Liver (tissue), 9 donors: ENCODE data around the gene LHFPL6. TPM values are rescaled to one million over a fixed set of nuclear protein-coding genes. Genes with fewer than 3 reads are reported as not detected.

ENCODE experiments used
- DNase-seq: peaks from one replicate; pipeline ENCODE4 v3.0.0-alpha.2; 2017; ENCODE audit warnings: low spot score
- H3K27ac ChIP-seq, 2 donors: one replicate each; pipeline ENCODE4 v1.7.0; 2013; ENCODE audit warnings: inconsistent platforms in 2 of 2, low read length in 2 of 2, control low read depth in 1 of 2, low read depth in 1 of 2, mild to moderate bottlenecking in 1 of 2
- H3K27me3 ChIP-seq, 4 donors: one replicate each; pipeline versions ENCODE4 v1.6.1 to v1.7.0; 2013; ENCODE audit warnings: low read length in 3 of 4, inconsistent platforms in 1 of 4, mild to moderate bottlenecking in 1 of 4, moderate library complexity in 1 of 4; ENCODE audit not compliant: control insufficient read depth in 4 of 4, insufficient read depth in 4 of 4
- H3K36me3 ChIP-seq, 4 donors: one replicate each; pipeline versions ENCODE4 v1.6.1 to v1.7.0; 2013; ENCODE audit warnings: low read length in 3 of 4, mild to moderate bottlenecking in 3 of 4, low read depth in 1 of 4, moderate library complexity in 1 of 4; ENCODE audit not compliant: control insufficient read depth in 4 of 4, insufficient read depth in 3 of 4
- H3K4me1 ChIP-seq, 4 donors: one replicate each; pipeline versions ENCODE4 v1.6.1 to v1.7.0; 2013; ENCODE audit warnings: low read length in 3 of 4, mild to moderate bottlenecking in 3 of 4, moderate library complexity in 1 of 4; ENCODE audit not compliant: control insufficient read depth in 4 of 4, insufficient read depth in 4 of 4
- H3K4me3 ChIP-seq, 3 donors: one replicate each; pipeline versions ENCODE4 v1.6.1 to v1.7.0; 2013; ENCODE audit warnings: low read length in 3 of 3, control low read depth in 1 of 3, low read depth in 1 of 3, mild to moderate bottlenecking in 1 of 3
- H3K9ac ChIP-seq, 2 donors: one replicate each; pipeline ENCODE4 v1.7.0; 2013; ENCODE audit warnings: low read length in 2 of 2, mild to moderate bottlenecking in 2 of 2, moderate library complexity in 2 of 2, control low read depth in 1 of 2, low read depth in 1 of 2
- H3K9me3 ChIP-seq, 4 donors: one replicate each; pipeline versions ENCODE4 v1.6.1 to v1.7.0; 2013; ENCODE audit warnings: low read length in 3 of 4; ENCODE audit not compliant: control insufficient read depth in 4 of 4
- ATF3 ChIP-seq: IDR thresholded peaks from 2 replicates; pipeline ENCODE4 v1.6.1; 2016; ENCODE audit warnings: antibody characterized with exemption
- CTCF ChIP-seq: fragments of 150-350 bp; IDR thresholded peaks from 2 replicates; pipeline ENCODE4 v1.5.1; 2017; ENCODE audit warnings: improper control_type of control experiment, low read depth, low read length; ENCODE audit not compliant: missing input control
- EGR1 ChIP-seq, 2 donors: IDR thresholded peaks; 2 replicates each; pipeline ENCODE4 v1.6.1; 2016 to 2018; ENCODE audit warnings: antibody characterized with exemption in 2 of 2, low read depth in 2 of 2
- FOXA1 ChIP-seq: IDR thresholded peaks from 2 replicates; pipeline ENCODE4 v1.6.1; 2016; ENCODE audit warnings: antibody characterized with exemption
- FOXA2 ChIP-seq: IDR thresholded peaks from 2 replicates; pipeline ENCODE4 v1.6.1; 2016; ENCODE audit warnings: antibody characterized with exemption
- HNF4A ChIP-seq, 2 donors: conservative IDR thresholded peaks; 2 replicates each; pipeline ENCODE4 v1.6.1; 2016; ENCODE audit warnings: antibody characterized with exemption in 2 of 2, mild to moderate bottlenecking in 2 of 2
- HNF4G ChIP-seq: IDR thresholded peaks from 2 replicates; pipeline ENCODE4 v1.6.1; 2016; ENCODE audit warnings: antibody characterized with exemption
- JUND ChIP-seq, 2 donors: IDR thresholded peaks; 2 replicates each; pipeline ENCODE4 v1.6.1; 2016; ENCODE audit warnings: antibody characterized with exemption in 2 of 2
- MAX ChIP-seq: IDR thresholded peaks from 2 replicates; pipeline ENCODE4 v1.6.1; 2016; ENCODE audit warnings: antibody characterized with exemption
- NR2F2 ChIP-seq: IDR thresholded peaks from 2 replicates; pipeline ENCODE4 v1.6.1; 2016; ENCODE audit warnings: antibody characterized with exemption
- RAD21 ChIP-seq, 2 donors: IDR thresholded peaks; 2 replicates each; pipeline ENCODE4 v1.6.1; 2016; ENCODE audit warnings: antibody characterized with exemption in 2 of 2, mild to moderate bottlenecking in 2 of 2
- REST ChIP-seq: IDR thresholded peaks from 2 replicates; pipeline ENCODE4 v1.6.1; 2016; ENCODE audit warnings: antibody characterized with exemption, mild to moderate bottlenecking
- RXRA ChIP-seq, 2 donors: IDR thresholded peaks; 2 replicates each; pipeline ENCODE4 v1.6.1; 2017 to 2018; ENCODE audit warnings: antibody characterized with exemption in 2 of 2, mild to moderate bottlenecking in 1 of 2
- SP1 ChIP-seq: IDR thresholded peaks from 2 replicates; pipeline ENCODE4 v1.6.1; 2018; ENCODE audit warnings: antibody characterized with exemption, mild to moderate bottlenecking
- TAF1 ChIP-seq: conservative IDR thresholded peaks from 2 replicates; pipeline ENCODE4 v1.6.1; 2016; ENCODE audit warnings: antibody characterized with exemption, mild to moderate bottlenecking
- YY1 ChIP-seq: IDR thresholded peaks from 2 replicates; pipeline ENCODE4 v1.6.1; 2016; ENCODE audit warnings: antibody characterized with exemption, mild to moderate bottlenecking
- ZBTB33 ChIP-seq: IDR thresholded peaks from 2 replicates; pipeline ENCODE4 v1.6.1; 2016; ENCODE audit warnings: antibody characterized with exemption
- WGBS: extraction: QIAGEN DNeasy Blood & Tissue Kit; methylation state at CpG from one replicate; pipeline ENCODE4 v1.1.7; 2013; 5-methylcytosine and 5-hydroxymethylcytosine counted together
- polyA plus RNA-seq, 2 donors: library from polyadenylated mRNA; stranded (reverse) in 1 of 2; unstranded in 1 of 2; fragments of 200-250 nt in 1 of 2; fragments of >200 nt in 1 of 2; fragmentation: Nextera tagmentation in 1 of 2; extraction: Ambion mirVana in 1 of 2; gene quantifications; one replicate each; pipeline versions ENCODE4 v1.2.1 to v1.2.3, GENCODE V29; 2013 to 2015
- total RNA-seq, 2 donors: library from RNA; depleted of rRNA; stranded (reverse); fragments of >200 nt; gene quantifications; one replicate each; pipeline ENCODE4 v1.2.3, GENCODE V29; 2014
- donor health status: healthy.
- donor health status: healthy.
- donor health status: healthy.
- donor health status: healthy.
- donor health status: healthy.

LHFPL6 gene
- total and polyA plus RNA-seq, 4 donors, result 2.6 to 8.3 (median 5.5) TPM

GRCh38 chr13:39603424-39603947, 493 bp upstream of the LHFPL6 start (continued):
- TF ChIP-seq SP1 (no peak), MAX (no peak), ATF3 (no peak), TAF1 (no peak), CTCF (no peak), HNF4A (conservative IDR thresholded peaks at IDR 0.05) (no peak), FOXA1 (no peak)

- H3K9me3 ChIP-seq, result no peaks in the 10 kb centered on the region
- peaks cover 0 to 10% (median under 1%) of the 10 kb centered on the region in 4 donors for H3K27me3 ChIP-seq
- no peak for TF ChIP-seq NR2F2
- no peak for TF ChIP-seq RAD21 (IDR thresholded peaks at IDR 0.05)
- no peak for TF ChIP-seq HNF4G
- no peak for TF ChIP-seq ATF3
- TF ChIP-seq RXRA (IDR thresholded peaks at IDR 0.05), result no peak
- TF ChIP-seq TAF1, result no peak
- no peak for TF ChIP-seq JUND (IDR thresholded peaks at IDR 0.05)
- TF ChIP-seq FOXA1, result no peak
- TF ChIP-seq ZBTB33, result no peak
- TF ChIP-seq MAX, result no peak
- TF ChIP-seq EGR1 (IDR thresholded peaks at IDR 0.05; ENCODE audit: low read depth in 2 of 2), result no peak
- no peak for TF ChIP-seq FOXA2
- peak overlapping the region in 1 of 2 donors; percentile 48 for H3K27ac ChIP-seq
- no peak for DNase-seq
- no peak overlapping the region for H3K9ac ChIP-seq
- H3K4me3 ChIP-seq, result peak overlapping the region; percentile 20 to 67 (median 57)
- 4% methylated on average over 11 of the region's 11 CpGs for WGBS
- H3K36me3 ChIP-seq, result no peaks in the 10 kb centered on the region
- peaks cover 4 to 15% (median 8%) of the 10 kb centered on the region in 4 donors for H3K4me1 ChIP-seq
These were observed 748 bp downstream of the LHFPL6 start for GRCh38 chr13:39602277-39602613.

GRCh38 chr13:39601636-39602035, 1.4 kb downstream of the LHFPL6 start:
- 71% methylated on average over 3 of the region's 3 CpGs for WGBS
- Histone ChIP-seq H3K27ac (no peak overlapping the region), H3K4me1 (peaks cover 4 to 15% (median 8%) of the 10 kb centered on the region in 4 donors), H3K27me3 (peaks cover 0 to 10% (median under 1%) of the 10 kb centered on the region in 4 donors), H3K36me3 (no peaks in the 10 kb centered on the region), H3K9me3 (no peaks in the 10 kb centered on the region), H3K9ac (no peak overlapping the region), H3K4me3 (no peak overlapping the region)
- DNase-seq, result no peak
- TF ChIP-seq REST (no peak), NR2F2 (no peak), ZBTB33 (no peak), HNF4A (conservative IDR thresholded peaks at IDR 0.05) (no peak), RAD21 (IDR thresholded peaks at IDR 0.05) (no peak), SP1 (no peak), CTCF (no peak), YY1 (no peak), TAF1 (no peak)
